Dendritic cell treated with granulocyte-macrophage colony-stimulating factor and Interleukin-4, amounts not matched to agents 40 ng/mL and 50 ng/mL, for 4 days (primary cell): ENCODE data around the gene BMP7.
"Not testable (repeated sequence)": the region's sequence is repeated elsewhere in the genome, so short reads cannot be mapped to it uniquely, and the experiment has no call there.

Experiments used
- H3K27ac Mint-ChIP-seq: one replicate; pipeline ENCODE4 v1.8.0; 2022; ENCODE audit warnings: mild to moderate bottlenecking, mixed read lengths
- H3K27me3 Mint-ChIP-seq: one replicate; pipeline ENCODE4 v1.8.0; 2022; ENCODE audit warnings: mild to moderate bottlenecking, mixed read lengths
- H3K36me3 Mint-ChIP-seq: one replicate; pipeline ENCODE4 v1.8.0; 2022; ENCODE audit warnings: low read depth, mixed read lengths
- H3K4me1 Mint-ChIP-seq: one replicate; pipeline ENCODE4 v1.8.0; 2022; ENCODE audit warnings: low read depth, mixed read lengths
- H3K4me3 Mint-ChIP-seq: one replicate; pipeline ENCODE4 v1.8.0; 2022; ENCODE audit warnings: mild to moderate bottlenecking, moderate library complexity, mixed read lengths
- H3K9me3 Mint-ChIP-seq: one replicate; pipeline ENCODE4 v1.8.0; 2022; ENCODE audit warnings: mixed read lengths
- intact Hi-C: fragments of 100-400 bp; cut with micrococcal nuclease; formaldehyde crosslinking; loops from one replicate; pipeline ENCODE4 v1.15.0; 2022

The BMP7 gene

GRCh38 chr20:57203986-57204385, 62.5 kb downstream of the BMP7 start:
- Mint-ChIP-seq H3K4me1 (no peaks in the 10 kb centered on the region), H3K9me3 (no peaks in the 10 kb centered on the region), H3K27me3 (peaks cover 1% of the 10 kb centered on the region), H3K27ac (no peak overlapping the region), H3K36me3 (no peaks in the 10 kb centered on the region), H3K4me3 (no peak overlapping the region)
- intact Hi-C loops = no loop called here

- intact Hi-C loops = no loop called here
- Mint-ChIP-seq H3K4me3 (no peak overlapping the region), H3K9me3 (no peaks in the 10 kb centered on the region), H3K36me3 (no peaks in the 10 kb centered on the region), H3K4me1 (no peaks in the 10 kb centered on the region), H3K27me3 (peaks cover 1% of the 10 kb centered on the region), H3K27ac (no peak overlapping the region)
Observed at GRCh38 chr20:57203204-57203603, 63.2 kb downstream of the BMP7 start.

- intact Hi-C loops = no loop called here
- Mint-ChIP-seq H3K9me3 (no peaks in the 10 kb centered on the region), H3K27ac (no peak overlapping the region), H3K4me1 (no peaks in the 10 kb centered on the region), H3K36me3 (no peaks in the 10 kb centered on the region), H3K27me3 (peaks cover 3% of the 10 kb centered on the region), H3K4me3 (no peak overlapping the region)
Observed at GRCh38 chr20:57202309-57202708, 64.1 kb downstream of the BMP7 start.

GRCh38 chr20:57200882-57201695, 65.4 kb downstream of the BMP7 start:
- Mint-ChIP-seq H3K27me3 (peaks cover 3% of the 10 kb centered on the region), H3K27ac (no peak overlapping the region), H3K4me3 (no peak overlapping the region), H3K36me3 (no peaks in the 10 kb centered on the region), H3K9me3 (no peaks in the 10 kb centered on the region), H3K4me1 (no peaks in the 10 kb centered on the region)
- intact Hi-C loops = no loop called here

DNA sequence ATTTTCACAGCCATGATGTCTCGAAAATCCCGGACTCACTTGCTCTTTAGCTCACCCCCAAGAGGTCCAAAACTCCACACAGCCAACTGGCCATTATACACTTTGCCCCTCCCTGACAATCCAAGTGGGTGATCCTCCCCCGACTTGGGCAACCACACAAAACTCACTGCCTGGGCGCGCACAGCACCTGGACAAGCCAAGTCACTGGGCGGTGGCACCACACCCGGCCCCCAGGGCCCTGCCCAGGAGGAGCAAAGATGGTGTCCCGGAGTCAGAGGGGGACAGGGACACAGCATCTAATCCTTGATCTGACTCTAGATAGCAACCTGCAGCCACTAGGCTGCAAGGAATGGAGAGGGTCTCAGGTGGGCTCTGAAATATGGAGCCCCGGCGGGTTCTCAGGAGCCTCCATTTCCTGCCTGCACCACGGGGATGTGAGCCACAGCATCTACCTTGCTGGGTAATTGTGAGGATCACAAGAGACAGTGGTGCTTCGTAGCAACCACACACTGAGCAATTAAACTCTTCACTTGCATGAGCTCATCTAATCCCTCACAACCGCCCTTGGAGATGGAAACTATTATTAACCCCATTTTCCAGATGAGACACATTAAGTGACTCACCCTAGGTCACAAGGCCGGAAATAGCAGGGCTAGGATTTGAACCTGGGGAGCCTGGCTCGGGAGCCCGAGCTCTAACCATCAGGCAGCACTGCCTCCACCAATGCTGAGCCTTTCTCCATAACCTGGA, 66.6 kb downstream of the BMP7 start:
- Mint-ChIP-seq H3K36me3 (no peaks in the 10 kb centered on the region), H3K4me1 (no peaks in the 10 kb centered on the region), H3K9me3 (no peaks in the 10 kb centered on the region), H3K4me3 (no peak overlapping the region), H3K27me3 (peaks cover 6% of the 10 kb centered on the region), H3K27ac (no peak overlapping the region)
- intact Hi-C loops = no loop called here

- H3K27me3 Mint-ChIP-seq = peaks cover 4% of the 10 kb centered on the region
- no peak overlapping the region for H3K27ac Mint-ChIP-seq
- no peak overlapping the region for H3K4me3 Mint-ChIP-seq
- H3K36me3 Mint-ChIP-seq = no peaks in the 10 kb centered on the region
- intact Hi-C loops = no loop called here
- H3K4me1 Mint-ChIP-seq = no peaks in the 10 kb centered on the region
- no peaks in the 10 kb centered on the region for H3K9me3 Mint-ChIP-seq
Observed at GRCh38 chr20:57198132-57199072, 68.0 kb downstream of the BMP7 start.

DNA sequence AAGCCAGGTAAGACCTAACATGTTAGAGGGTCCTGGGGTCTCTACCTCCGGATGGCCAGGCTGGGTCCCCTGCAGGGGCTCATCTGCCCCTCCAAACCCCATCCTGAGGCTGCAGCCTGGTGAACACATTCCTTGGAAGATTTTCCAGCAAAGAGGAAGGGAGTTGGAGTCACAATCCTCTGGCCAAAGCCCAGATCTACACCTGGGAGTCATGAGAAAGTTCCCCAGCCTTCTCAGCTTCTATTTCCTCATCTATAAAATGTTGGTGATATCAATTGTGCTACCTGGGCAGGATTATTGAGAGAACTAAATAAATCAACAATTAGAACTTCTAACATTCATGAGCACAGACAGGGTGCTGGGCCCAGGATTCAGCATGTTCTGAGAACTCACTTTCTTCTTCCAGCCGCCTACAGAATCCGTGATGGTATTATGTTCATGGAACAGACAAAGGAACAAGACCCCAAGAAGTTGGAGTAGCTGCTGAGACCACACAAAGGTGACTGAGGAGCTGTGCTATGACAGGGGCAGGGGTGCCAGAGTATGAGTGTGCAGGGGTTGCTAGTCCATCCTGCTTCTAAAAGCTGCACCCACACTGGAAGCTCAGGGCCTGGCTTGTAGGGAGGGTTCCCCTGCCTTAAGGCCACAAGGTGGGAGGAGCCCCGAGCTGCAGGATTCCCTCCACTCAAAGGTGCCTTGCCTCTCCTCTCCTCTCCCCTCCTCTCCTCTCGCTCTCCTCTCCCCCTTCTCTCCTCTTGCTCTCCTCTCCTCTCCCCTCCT, 68.9 kb downstream of the BMP7 start:
- H3K27ac Mint-ChIP-seq = no peak overlapping the region
- peaks cover 4% of the 10 kb centered on the region for H3K27me3 Mint-ChIP-seq
- H3K36me3 Mint-ChIP-seq = no peaks in the 10 kb centered on the region
- intact Hi-C loops = no loop called here
- no peaks in the 10 kb centered on the region for H3K9me3 Mint-ChIP-seq
- H3K4me1 Mint-ChIP-seq = no peaks in the 10 kb centered on the region
- H3K4me3 Mint-ChIP-seq = no peak overlapping the region

DNA sequence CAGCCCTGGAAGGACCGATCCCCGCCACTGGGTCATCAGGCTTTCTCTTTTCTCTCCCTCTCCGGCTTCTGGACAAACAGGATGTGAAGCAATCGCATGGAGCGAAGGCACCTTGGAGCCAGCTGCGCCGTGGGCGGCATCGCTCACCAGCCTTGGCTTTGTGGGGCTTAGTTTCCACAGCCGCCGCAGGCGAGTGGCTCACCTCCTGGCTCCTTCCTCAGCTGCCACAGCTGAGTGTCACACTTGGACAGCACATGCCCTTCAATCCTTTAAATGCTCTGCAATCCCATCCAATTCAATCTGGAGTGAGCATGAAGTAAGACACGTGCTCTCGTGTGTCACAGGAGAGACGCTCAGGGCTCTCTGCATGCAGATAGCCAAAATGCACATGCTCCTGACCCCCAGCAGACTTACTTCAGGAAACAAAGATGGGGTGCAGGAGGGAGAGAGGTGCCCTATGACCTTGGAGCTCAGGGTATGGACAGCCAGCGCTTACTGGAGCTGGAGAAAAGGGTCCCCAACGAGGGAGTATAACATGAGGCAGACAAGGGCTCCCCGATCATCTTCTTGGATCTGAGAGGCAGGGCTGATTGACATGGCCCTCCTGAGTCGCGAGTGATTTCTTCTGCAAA, 70.9 kb downstream of the BMP7 start:
- Mint-ChIP-seq H3K4me3 (no peak overlapping the region), H3K27ac (no peak overlapping the region), H3K27me3 (peaks cover 4% of the 10 kb centered on the region), H3K36me3 (no peaks in the 10 kb centered on the region), H3K4me1 (no peaks in the 10 kb centered on the region), H3K9me3 (no peaks in the 10 kb centered on the region)
- intact Hi-C loops = no loop called here

DNA sequence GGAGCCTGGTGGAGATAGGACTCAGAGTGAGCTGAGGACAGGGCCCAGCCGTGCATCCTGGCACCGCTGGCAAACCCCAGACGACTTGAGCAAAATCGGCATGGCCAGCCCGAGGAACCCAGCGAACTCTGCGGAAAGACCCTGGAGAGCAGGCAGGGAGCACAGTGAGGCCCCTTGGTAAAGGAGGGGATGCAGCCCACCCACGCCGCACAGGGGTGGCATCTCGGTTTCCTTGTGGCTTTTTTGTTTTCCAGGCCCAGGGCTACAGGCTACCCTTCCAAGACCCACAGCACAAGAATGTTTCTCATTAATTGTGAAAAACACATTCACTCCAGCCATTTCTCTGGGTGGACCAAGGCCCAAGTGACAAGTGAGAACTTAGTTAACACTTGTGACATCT, 71.4 kb downstream of the BMP7 start:
- Mint-ChIP-seq H3K27ac (no peak overlapping the region), H3K36me3 (no peaks in the 10 kb centered on the region), H3K9me3 (no peaks in the 10 kb centered on the region), H3K4me1 (no peaks in the 10 kb centered on the region), H3K27me3 (peaks cover 4% of the 10 kb centered on the region), H3K4me3 (no peak overlapping the region)
- intact Hi-C loops = no loop called here

DNA sequence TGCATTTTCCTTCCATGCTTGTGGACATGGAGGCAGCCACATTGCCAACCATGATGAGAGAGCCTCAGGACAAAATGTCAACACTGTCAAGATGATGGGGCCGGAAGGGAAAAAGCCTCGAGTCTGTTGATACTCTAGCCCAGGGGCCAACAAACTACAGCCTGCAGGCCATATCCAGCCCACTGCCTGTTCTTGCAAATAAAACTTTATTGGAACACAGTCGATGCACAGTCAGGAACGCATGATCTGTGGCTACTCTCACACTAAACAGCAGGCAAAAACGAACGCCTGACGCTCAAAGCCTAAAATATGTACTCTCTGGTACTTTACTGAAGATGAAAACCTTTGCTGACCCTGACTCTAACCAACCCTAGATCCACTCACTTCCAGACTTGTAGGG, 72.3 kb downstream of the BMP7 start:
- H3K4me1 Mint-ChIP-seq = no peaks in the 10 kb centered on the region
- no peak overlapping the region for H3K27ac Mint-ChIP-seq
- no peaks in the 10 kb centered on the region for H3K9me3 Mint-ChIP-seq
- H3K36me3 Mint-ChIP-seq = no peaks in the 10 kb centered on the region
- intact Hi-C loops = no loop called here
- peaks cover 4% of the 10 kb centered on the region for H3K27me3 Mint-ChIP-seq
- H3K4me3 Mint-ChIP-seq = no peak overlapping the region

DNA sequence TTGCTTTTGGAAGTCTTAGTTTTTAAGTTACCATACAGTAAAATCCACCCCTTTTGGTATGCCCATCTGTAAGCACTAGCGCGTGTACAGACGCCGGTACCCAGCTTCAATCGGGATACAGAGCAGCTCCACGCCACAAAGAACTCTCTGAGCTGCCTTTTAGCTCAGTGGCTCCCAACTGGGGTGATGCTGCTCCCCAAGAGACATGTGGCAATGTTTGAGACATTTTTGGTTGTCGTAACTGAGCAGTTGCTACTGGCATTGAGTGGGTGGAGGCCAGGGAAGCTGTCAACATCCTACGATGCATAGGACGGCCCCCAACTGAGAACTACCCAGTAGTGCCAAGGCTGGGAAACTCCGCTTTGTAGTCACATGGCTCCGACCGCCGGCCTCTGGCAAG, 73.3 kb downstream of the BMP7 start:
- Mint-ChIP-seq H3K4me1 (no peaks in the 10 kb centered on the region), H3K9me3 (no peaks in the 10 kb centered on the region), H3K36me3 (no peaks in the 10 kb centered on the region), H3K4me3 (no peak overlapping the region), H3K27me3 (peaks cover 4% of the 10 kb centered on the region), H3K27ac (no peak overlapping the region)
- intact Hi-C loops = no loop called here

DNA sequence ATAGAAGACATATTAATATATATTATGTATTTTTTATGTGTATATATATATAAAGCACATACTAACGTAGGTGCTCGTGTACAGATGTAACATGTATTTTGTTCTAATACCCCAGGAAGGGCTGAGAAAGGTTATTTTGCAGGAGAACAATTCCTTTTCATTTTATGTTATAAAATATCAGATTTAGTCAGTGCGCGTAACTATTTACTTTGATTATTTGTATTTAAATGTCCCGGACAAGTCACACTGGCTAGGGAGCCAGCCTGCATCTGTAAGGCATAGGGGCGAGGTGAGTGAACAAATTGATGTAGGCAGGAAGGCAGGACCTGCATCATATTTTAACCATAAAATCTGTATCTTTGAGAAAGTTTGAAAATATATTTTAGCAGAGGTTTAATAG, 74.1 kb downstream of the BMP7 start:
- H3K4me3 Mint-ChIP-seq = no peak overlapping the region
- no peaks in the 10 kb centered on the region for H3K9me3 Mint-ChIP-seq
- H3K36me3 Mint-ChIP-seq = no peaks in the 10 kb centered on the region
- H3K27ac Mint-ChIP-seq = no peak overlapping the region
- H3K27me3 Mint-ChIP-seq = peaks cover 3% of the 10 kb centered on the region
- H3K4me1 Mint-ChIP-seq = no peaks in the 10 kb centered on the region
- intact Hi-C loops = no loop called here

DNA sequence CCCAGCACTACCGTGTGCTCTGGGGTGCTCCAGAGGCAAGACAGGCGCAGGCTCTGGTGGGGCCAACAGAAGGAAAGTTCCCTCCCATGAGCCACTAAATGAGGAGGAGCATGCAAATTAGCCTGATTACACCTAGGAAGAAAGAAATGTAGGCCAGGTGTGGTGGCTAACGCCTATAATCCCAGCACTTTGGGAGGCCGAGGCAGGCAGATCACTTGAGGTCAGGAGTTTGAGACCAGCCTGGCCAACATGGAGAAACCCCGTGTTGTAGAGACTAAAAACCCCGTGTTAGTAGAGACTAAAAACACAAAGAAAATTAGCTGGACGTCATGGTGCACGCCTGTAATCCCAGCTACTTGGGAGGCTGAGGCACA, 75.2 kb downstream of the BMP7 start:
- H3K36me3 Mint-ChIP-seq, H3K27me3 Mint-ChIP-seq, H3K9me3 Mint-ChIP-seq, H3K4me1 Mint-ChIP-seq, H3K27ac Mint-ChIP-seq, intact Hi-C loops, H3K4me3 Mint-ChIP-seq: not testable (repeated sequence)
